ENCODE measurements around the gene GYG2.
"Not testable (repeated sequence)": the region's sequence is repeated elsewhere in the genome, so short reads cannot be mapped to it uniquely, and the experiment has no call there.

The GYG2 gene

GRCh38 chrX:2901367-2902036 is 72.8 kb downstream of the GYG2 start:
- DNase-seq, result no peak

DNA sequence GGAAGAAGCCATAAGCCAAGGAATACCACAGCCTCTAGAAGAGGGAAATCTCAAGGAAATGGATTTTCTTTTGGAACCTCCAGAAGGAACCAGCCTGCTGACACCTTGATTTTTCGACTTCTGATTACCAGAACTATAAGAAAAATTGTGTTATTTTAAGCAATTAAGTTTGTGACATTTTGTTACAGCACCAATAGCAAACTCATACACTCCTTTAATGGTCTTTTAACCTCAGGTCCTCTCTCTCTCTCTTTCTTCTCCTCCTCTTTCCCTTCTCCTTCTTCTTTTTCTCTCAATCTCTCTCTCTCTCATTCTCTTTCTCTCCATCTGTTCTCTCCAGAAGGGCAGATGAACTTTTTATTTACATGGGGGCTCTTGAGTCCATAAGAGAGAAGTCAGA is 74.1 kb downstream of the GYG2 start:
- DNase-seq, result no peak

- DNase-seq, result no peak
These were observed 74.6 kb downstream of the GYG2 start for GRCh38 chrX:2903366-2903765.

DNA sequence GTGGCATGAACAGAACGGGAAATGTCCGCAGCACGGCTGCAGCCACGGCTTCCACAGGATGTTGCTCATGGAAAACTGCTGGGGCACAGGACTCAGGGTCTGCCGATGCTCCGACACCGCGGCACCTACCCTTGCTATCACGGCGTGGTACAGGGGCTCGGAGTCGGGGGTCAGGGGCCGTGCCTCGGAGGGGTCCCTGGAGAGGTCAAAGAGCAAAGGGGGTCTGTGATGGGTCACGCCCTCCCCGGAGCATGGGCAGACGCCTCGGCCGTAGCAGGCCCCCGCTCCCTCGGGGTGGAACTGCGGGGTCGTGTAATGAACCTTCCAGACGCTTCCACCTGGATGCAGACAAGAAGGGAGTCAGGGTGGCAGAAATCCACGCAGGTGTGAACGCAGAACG is 78.6 kb downstream of the GYG2 start:
- DNase-seq, result no peak

- DNase-seq, result no peak
These were observed 79.5 kb downstream of the GYG2 start for GRCh38 chrX:2908125-2908685.

- no peak for DNase-seq
These were observed 81.4 kb downstream of the GYG2 start for GRCh38 chrX:2910109-2910508.

DNA sequence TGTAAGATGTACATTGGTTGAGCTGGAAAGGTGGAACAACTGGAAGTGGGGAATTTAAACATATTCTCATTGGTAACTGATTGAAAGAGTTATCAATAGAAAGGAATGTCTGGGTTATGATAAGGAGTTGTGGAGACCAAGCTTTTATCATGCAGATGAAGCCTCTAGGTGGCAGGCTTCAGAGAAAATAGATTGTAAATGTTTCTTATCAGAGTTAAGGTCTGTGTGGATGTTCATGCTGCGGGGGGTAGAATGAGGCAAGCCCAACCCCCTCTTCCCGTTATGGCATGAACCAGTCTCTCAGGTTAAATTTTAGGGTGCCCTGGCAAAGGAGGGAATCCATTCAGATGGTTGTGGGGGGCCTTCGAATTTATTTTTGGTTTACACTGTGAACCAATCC is 84.4 kb downstream of the GYG2 start:
- no peak for DNase-seq

DNA sequence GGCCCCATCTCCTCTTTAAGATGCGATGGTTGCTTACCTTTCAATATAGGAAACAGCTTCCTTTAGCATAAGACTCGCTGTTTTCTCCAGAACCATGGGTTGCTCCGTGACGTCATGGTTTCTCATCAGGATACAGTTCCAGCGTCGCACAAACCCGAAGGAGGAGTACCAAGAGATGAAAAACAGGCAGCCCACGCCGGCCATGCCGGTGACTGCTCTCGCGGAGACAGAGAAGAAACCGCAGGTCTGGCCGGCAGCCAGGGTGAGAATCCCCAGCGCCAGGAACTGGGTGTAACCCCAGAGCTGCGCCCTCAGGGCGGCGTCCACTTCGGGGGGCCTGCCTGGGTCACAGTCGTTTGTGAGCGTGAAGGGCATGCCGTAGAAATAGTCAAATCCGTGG is 89.0 kb downstream of the GYG2 start:
- peak in 1 of 56 donors; percentile 1 for DNase-seq

GRCh38 chrX:2921193-2921592 is 92.5 kb downstream of the GYG2 start:
- no peak for DNase-seq

DNA sequence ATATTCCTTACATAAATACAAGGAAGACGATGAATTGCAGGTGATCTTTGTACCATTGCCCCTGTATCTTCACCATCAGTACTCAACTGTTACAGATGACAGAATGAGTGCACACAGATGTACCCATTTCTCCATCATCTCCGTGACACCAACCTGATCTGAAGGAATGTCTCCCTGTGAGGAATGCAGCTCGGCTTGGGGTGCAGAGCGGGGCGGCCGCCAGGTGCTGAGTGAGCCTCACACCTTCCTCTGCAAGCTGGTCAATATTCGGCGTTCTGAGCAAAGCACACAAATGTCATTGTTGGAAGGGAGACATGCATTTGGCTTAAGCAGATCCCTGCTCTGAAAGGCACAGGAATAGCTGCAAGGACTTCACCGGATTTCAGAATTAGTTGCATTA is 93.0 kb downstream of the GYG2 start:
- DNase-seq, result no peak

GRCh38 chrX:2924151-2924550 is 95.4 kb downstream of the GYG2 start:
- no peak for DNase-seq

- DNase-seq, result not testable (repeated sequence)
These were observed 97.5 kb downstream of the GYG2 start for GRCh38 chrX:2926255-2926654.

DNA sequence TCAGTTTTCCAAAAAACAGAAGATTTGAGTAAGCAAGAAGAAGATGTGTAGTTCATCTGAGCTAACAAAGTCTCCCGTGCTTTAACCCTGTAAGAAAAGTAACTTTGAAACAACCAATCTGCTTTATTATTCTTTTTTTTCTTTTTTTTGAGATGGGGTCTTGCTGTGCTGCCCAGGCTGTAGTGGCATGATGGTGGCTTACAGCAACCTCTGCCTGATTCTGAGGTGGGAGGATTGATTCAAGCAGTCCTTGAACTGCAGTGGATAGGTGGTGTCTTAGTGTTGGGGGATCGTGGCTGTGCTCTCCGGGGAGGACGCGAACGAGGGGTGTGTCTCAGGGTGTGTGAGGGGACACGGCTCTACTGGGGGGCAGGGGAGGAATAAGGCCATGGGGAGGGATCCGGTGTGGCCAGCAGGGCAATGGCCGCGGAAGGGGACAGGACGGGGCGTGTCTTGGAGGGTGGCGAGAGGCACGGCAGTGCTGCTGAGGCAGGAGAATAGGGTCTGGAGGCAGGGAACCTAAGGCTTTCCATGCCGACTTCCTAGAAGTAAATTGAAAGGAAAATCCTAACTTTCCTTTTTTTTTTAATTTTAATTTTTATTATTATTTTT is 98.0 kb downstream of the GYG2 start:
- DNase-seq, result no peak

- DNase-seq, result peak in 41 of 56 donors; percentile 1 to 61 (median 32)
These were observed 99.5 kb downstream of the GYG2 start for GRCh38 chrX:2928191-2928582.

DNA sequence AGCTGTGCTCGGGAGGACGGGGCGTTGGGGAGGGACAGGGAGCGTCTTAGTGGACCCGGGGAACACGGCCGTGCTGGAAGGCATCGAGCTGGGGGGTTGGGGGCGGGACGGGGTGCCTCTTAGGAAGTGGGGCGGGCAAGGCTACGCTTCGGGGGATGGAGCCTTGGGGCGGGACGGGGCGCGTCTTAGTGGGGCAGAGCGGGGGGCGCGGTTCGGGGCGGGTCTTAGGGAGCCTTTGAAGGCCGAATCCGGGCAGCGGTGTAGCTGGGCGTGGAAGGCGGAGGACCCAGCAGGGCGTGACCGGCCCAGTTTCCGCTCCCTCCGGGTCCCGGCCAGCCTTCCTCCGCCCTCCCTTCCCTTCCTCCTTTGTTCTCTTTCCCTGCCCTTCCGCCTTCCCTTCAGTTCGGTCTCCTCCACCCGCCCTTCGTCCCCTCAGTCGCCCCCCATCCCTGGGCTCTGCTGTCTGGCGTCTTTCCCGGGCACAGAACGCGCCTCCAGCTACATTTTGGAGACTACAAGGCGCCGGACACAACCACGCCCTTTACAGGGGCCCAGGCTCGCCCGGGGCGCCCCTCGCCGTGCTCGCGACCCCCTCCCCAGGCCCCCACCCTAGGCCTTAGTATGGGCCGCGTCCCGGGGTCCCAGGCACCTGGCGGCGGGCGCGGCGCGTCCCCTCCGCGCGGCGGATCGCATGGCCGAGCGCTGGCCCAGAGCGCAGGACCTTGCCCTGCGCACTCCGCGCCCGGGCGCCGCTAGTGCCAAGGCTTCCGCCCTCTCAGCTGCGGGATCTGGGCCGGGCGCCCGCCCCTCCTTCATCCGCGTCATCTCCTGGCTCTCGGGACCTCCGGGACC is 100.1 kb downstream of the GYG2 start, which contains the start of gene ARSD:
Gene ARSD (minus strand): TSS at position 757 of the 852 bp plus-strand sequence. CDS start 64 bp downstream, at position 693.
- peak in 54 of 56 donors; percentile 1 to 76 (median 45) for DNase-seq

DNA sequence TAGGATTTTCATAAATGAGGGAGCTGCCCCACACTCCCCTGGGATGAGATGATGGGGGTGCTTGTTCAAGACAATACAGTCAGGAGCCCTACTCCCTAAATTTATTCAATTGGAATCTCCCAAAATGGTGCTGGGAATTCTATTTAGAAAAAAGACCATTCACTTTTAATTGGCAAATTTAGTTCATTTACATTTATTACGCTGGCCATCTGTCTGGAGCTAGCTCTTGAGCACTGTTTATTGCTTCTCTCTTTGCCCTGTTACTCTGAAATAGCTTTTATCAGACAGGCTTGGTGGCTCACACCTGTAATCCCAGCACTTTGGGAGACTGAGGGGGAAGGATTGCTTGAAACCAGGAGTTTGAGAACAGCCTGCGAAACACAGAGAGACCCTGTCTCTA is 102.4 kb downstream of the GYG2 start:
- no peak for DNase-seq

DNA sequence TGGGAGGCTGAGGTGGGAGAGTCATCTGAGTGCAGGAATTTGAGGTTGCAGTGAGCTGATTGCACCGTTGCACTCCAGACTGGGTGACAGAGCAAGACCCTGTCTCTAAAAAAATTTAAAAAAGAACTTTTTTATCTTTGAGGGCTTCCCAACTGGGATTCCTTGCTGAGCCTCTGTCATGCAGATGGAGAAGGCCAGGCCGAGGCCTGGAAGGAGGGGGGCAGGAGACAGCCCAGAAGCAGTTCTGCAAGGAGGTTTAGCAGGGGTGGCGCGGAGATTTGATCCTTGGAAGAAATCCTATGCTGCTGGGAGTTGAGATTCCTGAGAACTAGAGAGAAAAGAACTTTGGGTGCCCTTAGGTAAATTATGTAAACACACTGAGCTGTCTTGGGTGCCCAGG is 102.9 kb downstream of the GYG2 start:
- DNase-seq, result no peak
